AG08395 (cell line): ENCODE data around the gene SPRR2F.
"Not testable (repeated sequence)": the region's sequence is repeated elsewhere in the genome, so short reads cannot be mapped to it uniquely, and the experiment has no call there.

ENCODE experiments used
- DNase-seq: peaks from one replicate; pipeline ENCODE4 v3.0.0; 2012; ENCODE audit warnings: mixed read lengths, low spot score

SPRR2F gene

GRCh38 chr1:153113416-153113815, at the start of gene SPRR2F:
TSS of gene SPRR2F (minus strand) at chr1:153113516. CDS start at chr1:153112733, 783 bp downstream.
- DNase-seq, result no peak

GRCh38 chr1:153155541-153155940, 42.2 kb upstream of the SPRR2F start:
- DNase-seq, result no peak

GRCh38 chr1:153152481-153152880, 39.2 kb upstream of the SPRR2F start:
- DNase-seq, result no peak

GRCh38 chr1:153150846-153151245, 37.5 kb upstream of the SPRR2F start, which contains the start of gene SPRR2G:
TSS of gene SPRR2G (minus strand) at chr1:153150890. CDS start at chr1:153150110, 780 bp downstream.
- no peak for DNase-seq

- no peak for DNase-seq
These were observed 28.1 kb upstream of the SPRR2F start for GRCh38 chr1:153141377-153141776.

GRCh38 chr1:153140484-153140883, 27.2 kb upstream of the SPRR2F start:
- DNase-seq, result no peak

GRCh38 chr1:153133743-153134142, 20.4 kb upstream of the SPRR2F start:
- DNase-seq, result no peak

GRCh38 chr1:153133267-153133666, 20.0 kb upstream of the SPRR2F start:
- DNase-seq, result no peak

- DNase-seq, result not testable (repeated sequence)
These were observed 15.4 kb upstream of the SPRR2F start for GRCh38 chr1:153128688-153129087.

- DNase-seq, result no peak
These were observed 14.0 kb upstream of the SPRR2F start for GRCh38 chr1:153127296-153127695.

GRCh38 chr1:153125536-153125935, 12.2 kb upstream of the SPRR2F start:
- DNase-seq, result no peak

GRCh38 chr1:153123793-153124192, 10.5 kb upstream of the SPRR2F start:
- DNase-seq, result not testable (repeated sequence)

GRCh38 chr1:153122831-153123421, 9.6 kb upstream of the SPRR2F start:
- no peak for DNase-seq

- DNase-seq, result no peak
These were observed 7.6 kb upstream of the SPRR2F start for GRCh38 chr1:153120945-153121344.

GRCh38 chr1:153119491-153119971, 6.2 kb upstream of the SPRR2F start:
- DNase-seq, result no peak

GRCh38 chr1:153115264-153115663, 1.9 kb upstream of the SPRR2F start:
- not testable (repeated sequence) for DNase-seq

- not testable (repeated sequence) for DNase-seq
These were observed 862 bp downstream of the SPRR2F start for GRCh38 chr1:153112454-153112853.

GRCh38 chr1:153100245-153100644, 13.1 kb downstream of the SPRR2F start:
- no peak for DNase-seq

GRCh38 chr1:153099461-153100045, 13.8 kb downstream of the SPRR2F start:
- DNase-seq, result no peak

GRCh38 chr1:153095764-153096163, 17.6 kb downstream of the SPRR2F start:
- DNase-seq, result no peak

GRCh38 chr1:153094426-153094825, 18.9 kb downstream of the SPRR2F start, which contains the start of gene SPRR2E:
TSS of gene SPRR2E (minus strand) at chr1:153094526. CDS start at chr1:153093751, 775 bp downstream.
- DNase-seq, result no peak

- no peak for DNase-seq
These were observed 25.7 kb downstream of the SPRR2F start for GRCh38 chr1:153087652-153088051.

- no peak for DNase-seq
These were observed 31.6 kb downstream of the SPRR2F start for GRCh38 chr1:153081736-153082135.
